HG02885 (cell line): ENCODE data around the gene AKAP9.
"Not testable (repeated sequence)": the region's sequence is repeated elsewhere in the genome, so short reads cannot be mapped to it uniquely, and the experiment has no call there.

Experiments used
- ATAC-seq: cut with Tn5 transposase; IDR thresholded peaks from one replicate; pipeline ENCODE4 v1.9.1; 2021; ENCODE audit warnings: mild to moderate bottlenecking; ENCODE audit not compliant: unreplicated experiment, poor library complexity

AKAP9 gene

GRCh38 chr7:91940572-91941341 lies at the start of gene AKAP9:
AKAP9 (plus strand) TSS chr7:91940862; CDS start chr7:91941100, 238 bp downstream.
- ATAC-seq, result peak; percentile 95

GRCh38 chr7:91892099-91892705 lies 48.5 kb upstream of the AKAP9 start:
- no peak for ATAC-seq

- ATAC-seq, result no peak
Measured at GRCh38 chr7:91892821-91893340, 47.8 kb upstream of the AKAP9 start.

- ATAC-seq, result not testable (repeated sequence)
Measured at GRCh38 chr7:91893699-91894098, 47.0 kb upstream of the AKAP9 start.

- no peak for ATAC-seq
Measured at GRCh38 chr7:91894781-91895480, 45.7 kb upstream of the AKAP9 start.

- no peak for ATAC-seq
Measured at GRCh38 chr7:91898240-91898992, 42.2 kb upstream of the AKAP9 start.

GRCh38 chr7:91899563-91899962 lies 41.1 kb upstream of the AKAP9 start:
- no peak for ATAC-seq

- no peak for ATAC-seq
Measured at GRCh38 chr7:91910171-91910570, 30.5 kb upstream of the AKAP9 start.

- no peak for ATAC-seq
Measured at GRCh38 chr7:91911121-91911520, 29.5 kb upstream of the AKAP9 start.

- no peak for ATAC-seq
Measured at GRCh38 chr7:91912494-91912893, 28.2 kb upstream of the AKAP9 start.

- ATAC-seq, result no peak
Measured at GRCh38 chr7:91913612-91914011, 27.1 kb upstream of the AKAP9 start.

- ATAC-seq, result no peak
Measured at GRCh38 chr7:91915401-91916050, 25.1 kb upstream of the AKAP9 start.

- ATAC-seq, result no peak
Measured at GRCh38 chr7:91916051-91916440, 24.6 kb upstream of the AKAP9 start.

GRCh38 chr7:91918356-91918755 lies 22.3 kb upstream of the AKAP9 start:
- no peak for ATAC-seq

GRCh38 chr7:91922857-91923256 lies 17.8 kb upstream of the AKAP9 start:
- no peak for ATAC-seq

- ATAC-seq, result no peak
Measured at GRCh38 chr7:91927912-91928311, 12.8 kb upstream of the AKAP9 start.

GRCh38 chr7:91929463-91929862 lies 11.2 kb upstream of the AKAP9 start:
- peak; percentile 88 for ATAC-seq

GRCh38 chr7:91940171-91940570 lies 491 bp upstream of the AKAP9 start:
- ATAC-seq, result peak; percentile 21

- ATAC-seq, result peak; percentile 26
Measured at GRCh38 chr7:91941450-91941849, 788 bp downstream of the AKAP9 start.

- no peak for ATAC-seq
Measured at GRCh38 chr7:91942312-91942711, 1.6 kb downstream of the AKAP9 start.
